IMR-90 (cell line): ENCODE measurements around the gene CPNE4.

ENCODE experiments used
- BHLHE40 ChIP-seq: fragments of 150-350 bp; IDR thresholded peaks from 2 replicates; pipeline ENCODE4 v1.6.1; 2016; ENCODE audit warnings: mild to moderate bottlenecking, low read depth, low read length
- CTCF ChIP-seq: conservative IDR thresholded peaks from 2 replicates; pipeline ENCODE4 v1.5.1; 2012; ENCODE audit warnings: mild to moderate bottlenecking, low read depth, low read length, improper control_type of control experiment
- FOS ChIP-seq: fragments of 150-350 bp; IDR thresholded peaks from 2 replicates; pipeline ENCODE4 v1.6.1; 2016; ENCODE audit warnings: low read depth, low read length
- MAFK ChIP-seq: IDR thresholded peaks from 2 replicates; pipeline ENCODE4 v1.6.1; 2012; ENCODE audit warnings: low read depth, low read length, improper control_type of control experiment
- NFE2L2 ChIP-seq: fragments of 150-350 bp; IDR thresholded peaks from 2 replicates; pipeline ENCODE4 v1.6.1; 2016; ENCODE audit warnings: low read depth, mild to moderate bottlenecking, low read length
- POLR2A ChIP-seq: IDR thresholded peaks from 2 replicates; pipeline ENCODE4 v1.6.1; 2012; ENCODE audit warnings: mild to moderate bottlenecking, low read depth, low read length
- RAD21 ChIP-seq: IDR thresholded peaks from 2 replicates; pipeline ENCODE4 v1.6.1; 2012; ENCODE audit warnings: low read length, improper control_type of control experiment
- RCOR1 ChIP-seq: IDR thresholded peaks from 2 replicates; pipeline ENCODE4 v1.6.1; 2012; ENCODE audit warnings: mild to moderate bottlenecking, low read length, improper control_type of control experiment; ENCODE audit not compliant: insufficient replicate concordance
- RFX5 ChIP-seq: IDR thresholded peaks from 2 replicates; pipeline ENCODE4 v1.8.0; 2012; ENCODE audit warnings: low read depth, mild to moderate bottlenecking, low read length, moderate library complexity
- SMC3 ChIP-seq: fragments of 150-350 bp; IDR thresholded peaks from 2 replicates; pipeline ENCODE4 v1.6.1; 2016; ENCODE audit warnings: low read depth, mild to moderate bottlenecking, antibody characterized with exemption, low read length, moderate library complexity
- USF2 ChIP-seq: fragments of 150-350 bp; IDR thresholded peaks from 2 replicates; pipeline ENCODE4 v1.6.1; 2017; ENCODE audit warnings: mild to moderate bottlenecking, antibody characterized with exemption, low read length, low read depth
- TF ChIP-seq, protein P1 (sequence below): fragments of 150-350 bp; IDR thresholded peaks from 2 replicates; pipeline ENCODE4 v1.6.1; 2016; ENCODE audit warnings: low read depth, mild to moderate bottlenecking, low read length, moderate library complexity, borderline replicate concordance

GRCh38 chr3:131597816-131598215 lies 437.0 kb downstream of the CPNE4 start:
- TF ChIP-seq CTCF (no peak), POLR2A (no peak), MAFK (no peak), RCOR1 (no peak), NFE2L2 (no peak), RAD21 (no peak), BHLHE40 (no peak), USF2 (no peak), FOS (no peak), RFX5 (no peak), SMC3 (no peak)
- TF ChIP-seq, protein P1, sequence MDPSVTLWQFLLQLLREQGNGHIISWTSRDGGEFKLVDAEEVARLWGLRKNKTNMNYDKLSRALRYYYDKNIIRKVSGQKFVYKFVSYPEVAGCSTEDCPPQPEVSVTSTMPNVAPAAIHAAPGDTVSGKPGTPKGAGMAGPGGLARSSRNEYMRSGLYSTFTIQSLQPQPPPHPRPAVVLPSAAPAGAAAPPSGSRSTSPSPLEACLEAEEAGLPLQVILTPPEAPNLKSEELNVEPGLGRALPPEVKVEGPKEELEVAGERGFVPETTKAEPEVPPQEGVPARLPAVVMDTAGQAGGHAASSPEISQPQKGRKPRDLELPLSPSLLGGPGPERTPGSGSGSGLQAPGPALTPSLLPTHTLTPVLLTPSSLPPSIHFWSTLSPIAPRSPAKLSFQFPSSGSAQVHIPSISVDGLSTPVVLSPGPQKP: no peak
